AG20443 (cell line): ENCODE measurements around the gene IQGAP3.

Source experiments
- DNase-seq: peaks from one replicate; pipeline ENCODE4 v3.0.0; 2012; ENCODE audit warnings: low spot score, mixed read lengths

The IQGAP3 gene

DNA sequence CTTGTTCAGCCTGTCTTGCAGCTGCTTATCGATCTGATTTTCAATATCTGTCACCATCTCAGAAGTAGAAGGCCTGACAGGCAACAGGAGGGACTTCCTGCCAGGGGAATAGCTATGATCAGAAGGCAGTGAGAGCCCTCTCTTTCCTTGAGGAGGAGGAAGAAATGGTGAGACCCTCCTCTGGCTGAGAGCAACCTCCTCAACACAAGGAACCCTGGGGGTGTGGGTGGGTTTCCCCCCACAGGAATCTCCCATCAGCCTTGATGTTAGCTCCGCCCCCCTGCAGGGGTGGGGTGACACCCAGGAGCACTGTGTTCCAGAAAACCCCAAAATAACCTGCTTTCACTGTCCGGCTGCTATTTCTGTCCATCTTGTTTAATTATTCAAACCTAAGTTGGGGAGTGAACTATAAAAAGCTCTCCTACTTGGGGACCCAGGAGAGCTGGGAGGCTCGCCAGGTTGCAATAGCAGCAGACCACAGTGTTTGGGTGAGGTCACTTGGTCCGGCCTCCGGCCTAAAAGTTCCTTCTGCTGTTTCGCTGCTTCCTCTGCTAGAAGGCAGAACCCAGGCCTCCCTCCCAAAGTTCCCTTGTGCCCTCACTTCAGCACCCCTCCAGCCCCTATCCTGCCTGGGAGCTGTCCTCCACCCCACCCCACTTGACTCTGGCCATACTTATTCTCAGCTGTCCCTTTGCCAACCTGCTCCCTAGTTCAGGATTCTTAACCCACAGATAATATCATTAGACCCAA lies 64.0 kb downstream of the IQGAP3 start:
- peak; percentile 81 for DNase-seq

DNA sequence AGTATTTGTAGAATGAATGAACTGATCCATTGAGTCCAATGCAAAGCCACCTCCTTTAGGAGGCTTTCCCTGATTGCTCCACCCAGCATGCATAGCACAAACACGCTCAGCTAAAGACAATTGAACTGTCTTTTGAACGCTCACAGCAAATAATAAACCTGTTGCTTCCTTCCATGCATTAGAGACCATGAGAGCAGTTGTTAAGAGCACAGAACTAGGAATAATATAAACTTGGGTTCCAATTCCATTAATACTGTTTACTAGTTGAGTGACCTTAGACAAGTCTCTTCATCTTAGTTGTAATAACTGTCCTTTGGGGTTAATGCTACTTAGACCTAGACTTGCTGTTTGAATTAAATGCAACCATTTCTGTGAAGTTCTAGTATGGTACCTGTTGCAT lies 65.9 kb downstream of the IQGAP3 start:
- DNase-seq: no peak

DNA sequence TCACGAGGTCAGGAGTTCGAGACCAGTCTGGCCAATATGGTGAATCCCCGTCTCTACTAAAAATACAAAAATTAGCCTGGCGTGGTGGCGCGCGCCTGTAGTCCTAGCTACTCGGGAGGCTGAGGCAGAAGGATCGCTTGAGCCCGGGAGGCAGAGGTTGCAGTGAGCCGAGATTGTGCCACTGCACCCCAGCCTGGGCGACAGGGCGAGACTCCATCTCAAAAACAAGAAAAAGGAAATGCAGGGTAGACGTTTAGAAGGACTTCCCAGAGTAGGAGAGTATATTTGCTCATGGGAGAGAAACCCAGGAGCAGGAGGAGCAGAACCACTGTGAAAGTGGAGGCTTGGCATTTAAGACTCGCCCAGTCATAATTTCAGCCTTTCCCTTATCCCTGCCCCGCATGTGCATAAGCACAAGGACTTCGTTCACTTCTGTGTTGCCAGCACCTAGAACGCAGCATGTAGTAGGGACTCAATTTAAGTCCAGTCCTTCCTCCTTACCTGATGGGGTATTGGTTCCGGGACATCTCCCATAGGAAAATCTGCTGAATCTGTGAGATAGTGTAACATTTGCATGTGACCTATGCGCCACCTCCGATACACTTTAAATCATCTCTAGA lies 66.6 kb downstream of the IQGAP3 start:
- no peak for DNase-seq

DNA sequence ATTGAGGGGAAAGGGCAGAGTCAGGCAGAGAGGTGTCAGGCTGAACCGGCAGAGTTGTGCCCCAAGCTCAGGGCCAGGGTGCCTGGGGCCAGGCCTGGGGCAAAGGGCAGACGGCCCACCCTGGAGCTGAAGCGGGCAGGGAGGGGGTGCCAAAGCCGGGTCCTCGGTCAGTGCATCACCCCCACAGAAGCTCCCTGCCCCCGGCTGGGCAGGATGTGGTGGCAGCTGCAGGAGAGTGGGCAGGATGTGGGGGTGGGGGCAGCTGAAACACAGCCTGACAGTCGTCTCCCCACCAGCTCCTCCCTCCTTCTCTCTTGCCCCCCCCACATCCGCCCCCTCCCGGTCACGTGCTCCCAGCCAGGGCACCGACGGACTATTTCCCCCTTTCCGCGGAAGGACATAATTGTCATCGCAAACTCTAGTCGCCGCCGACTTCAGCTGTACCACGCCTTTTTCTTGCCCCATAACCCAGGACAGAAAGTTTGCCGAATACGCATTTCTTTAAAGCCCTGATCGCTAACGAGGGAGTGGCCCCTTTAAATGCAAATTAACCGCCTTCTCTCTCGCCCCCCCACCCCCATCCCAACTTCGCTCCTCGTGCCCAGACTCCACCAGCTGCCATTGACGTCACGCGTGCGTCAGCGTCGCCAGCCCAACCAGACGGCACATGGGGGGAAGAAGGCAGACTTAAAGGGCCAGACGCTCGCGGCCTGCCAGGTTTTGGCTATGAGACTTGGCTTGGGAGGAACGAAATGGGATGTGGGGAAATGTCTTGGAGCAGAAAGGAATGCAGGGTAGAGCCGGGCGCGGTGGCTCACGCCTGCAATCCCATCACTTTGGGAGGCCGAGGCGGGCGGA lies 67.3 kb downstream of the IQGAP3 start:
- peak; percentile 94 for DNase-seq

DNA sequence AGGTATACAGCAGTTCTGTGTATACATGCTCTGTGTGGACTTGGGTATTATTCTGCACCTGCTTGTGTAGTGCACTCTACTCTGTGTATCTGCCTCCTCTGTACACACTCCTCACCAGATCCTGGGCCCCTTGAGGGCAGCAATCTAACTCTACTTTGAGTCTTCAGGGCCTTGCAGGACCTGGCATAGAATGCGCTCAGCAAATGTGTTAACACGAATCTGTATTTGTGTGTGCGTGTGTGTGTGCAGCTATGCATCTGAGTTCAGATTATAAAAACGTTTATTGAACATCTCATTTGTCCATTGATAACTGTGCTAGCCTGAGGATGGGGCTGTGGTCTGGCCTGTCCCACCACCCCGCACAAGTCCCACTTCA lies 67.9 kb downstream of the IQGAP3 start:
- no peak for DNase-seq

DNA sequence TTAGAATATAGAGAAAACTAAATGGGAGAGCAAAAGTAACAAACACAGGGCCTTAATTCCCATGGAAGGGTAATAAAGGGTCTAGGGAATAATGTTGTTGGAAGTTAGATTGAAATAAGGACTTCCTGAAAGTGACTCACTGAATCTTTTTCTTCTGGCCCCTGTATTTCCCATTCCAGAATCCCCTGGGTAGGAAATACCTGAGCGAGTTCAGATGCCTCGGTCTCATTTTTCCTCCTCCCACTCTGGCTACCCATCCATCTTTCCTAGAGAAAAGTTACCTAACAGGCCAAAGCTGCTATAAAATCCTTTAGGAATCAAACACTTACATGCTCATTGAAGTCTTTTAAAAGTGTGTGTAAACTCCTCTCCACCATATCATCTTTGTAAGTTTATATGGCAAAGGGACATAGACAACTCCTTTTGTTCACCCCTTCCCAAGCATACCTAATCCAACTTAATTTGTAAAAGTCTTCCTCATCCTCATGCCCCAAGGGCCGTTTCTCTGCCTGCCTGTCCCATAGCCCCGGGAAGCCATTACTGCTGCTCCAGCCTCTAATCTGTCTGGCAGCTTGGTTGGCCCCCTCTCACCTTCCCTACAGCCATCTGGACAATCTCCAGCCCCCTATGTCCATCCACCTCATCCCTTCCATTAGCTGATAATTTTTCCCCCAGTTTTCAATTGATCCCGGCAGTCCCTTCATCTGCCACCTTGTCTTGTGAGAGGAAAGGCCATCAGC lies 68.5 kb downstream of the IQGAP3 start:
- no peak for DNase-seq

DNA sequence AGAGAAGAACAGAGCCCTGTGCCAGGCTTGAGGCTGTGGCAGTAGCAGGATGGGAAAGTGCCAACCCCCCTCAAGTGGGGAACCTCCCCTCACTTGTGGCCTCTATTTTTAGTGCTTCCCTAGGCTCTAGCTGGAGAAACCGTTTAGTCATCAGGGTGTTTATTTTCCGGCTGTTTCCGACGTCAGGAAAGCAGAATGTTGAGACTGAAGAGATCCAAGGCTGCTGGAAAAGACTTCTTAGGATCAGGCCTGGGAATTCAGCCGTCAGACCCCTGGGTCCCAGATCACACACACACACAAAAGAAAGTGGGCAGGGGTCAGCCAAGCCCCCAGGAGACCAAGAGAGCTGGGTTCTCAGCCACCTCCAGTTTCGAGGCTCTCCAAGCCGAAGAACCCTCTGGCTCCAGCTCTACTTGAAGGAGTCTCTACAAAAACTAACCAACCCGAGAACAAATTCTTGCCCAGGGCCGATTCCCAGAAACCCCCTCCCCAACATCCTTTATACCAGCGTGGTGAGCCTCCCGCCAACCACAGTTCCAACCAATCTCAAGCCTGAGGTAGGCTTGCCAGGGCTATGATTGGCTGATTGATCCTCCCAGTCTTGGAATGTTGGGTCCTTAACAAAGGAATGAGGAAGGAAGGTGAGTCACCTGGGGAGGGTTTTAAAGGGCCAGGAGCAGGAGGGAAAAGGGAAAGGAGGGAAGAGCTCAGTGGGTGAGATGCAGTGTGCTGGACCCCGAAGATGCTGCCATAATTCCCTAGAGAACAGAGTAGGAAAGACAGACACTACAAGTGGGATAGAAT lies 69.3 kb downstream of the IQGAP3 start:
- peak; percentile 76 for DNase-seq

DNA sequence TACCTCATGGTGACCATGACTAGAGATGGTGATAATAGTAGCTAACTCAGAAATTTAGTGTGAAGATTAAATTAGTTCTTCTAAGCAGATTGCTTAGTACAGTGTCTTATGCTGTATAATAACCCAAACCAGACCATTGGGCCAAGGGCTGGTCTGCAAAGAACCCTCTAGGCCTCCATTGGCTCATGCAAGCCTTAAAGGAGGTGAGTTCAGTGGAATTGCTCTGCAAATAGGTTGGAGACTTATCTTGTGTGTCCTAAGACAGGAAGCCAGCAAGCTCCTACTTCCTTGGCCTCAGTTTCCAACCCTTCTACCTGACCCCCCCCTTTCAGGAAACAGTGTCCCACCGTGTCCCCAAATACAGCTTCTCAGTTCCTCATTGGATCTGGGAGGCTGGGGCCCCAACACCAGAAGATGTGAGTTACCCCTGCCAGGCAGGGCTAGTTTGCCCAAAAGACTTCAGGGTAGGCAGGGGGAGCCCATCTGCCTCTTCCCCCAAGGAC lies 69.9 kb downstream of the IQGAP3 start:
- DNase-seq: no peak

DNA sequence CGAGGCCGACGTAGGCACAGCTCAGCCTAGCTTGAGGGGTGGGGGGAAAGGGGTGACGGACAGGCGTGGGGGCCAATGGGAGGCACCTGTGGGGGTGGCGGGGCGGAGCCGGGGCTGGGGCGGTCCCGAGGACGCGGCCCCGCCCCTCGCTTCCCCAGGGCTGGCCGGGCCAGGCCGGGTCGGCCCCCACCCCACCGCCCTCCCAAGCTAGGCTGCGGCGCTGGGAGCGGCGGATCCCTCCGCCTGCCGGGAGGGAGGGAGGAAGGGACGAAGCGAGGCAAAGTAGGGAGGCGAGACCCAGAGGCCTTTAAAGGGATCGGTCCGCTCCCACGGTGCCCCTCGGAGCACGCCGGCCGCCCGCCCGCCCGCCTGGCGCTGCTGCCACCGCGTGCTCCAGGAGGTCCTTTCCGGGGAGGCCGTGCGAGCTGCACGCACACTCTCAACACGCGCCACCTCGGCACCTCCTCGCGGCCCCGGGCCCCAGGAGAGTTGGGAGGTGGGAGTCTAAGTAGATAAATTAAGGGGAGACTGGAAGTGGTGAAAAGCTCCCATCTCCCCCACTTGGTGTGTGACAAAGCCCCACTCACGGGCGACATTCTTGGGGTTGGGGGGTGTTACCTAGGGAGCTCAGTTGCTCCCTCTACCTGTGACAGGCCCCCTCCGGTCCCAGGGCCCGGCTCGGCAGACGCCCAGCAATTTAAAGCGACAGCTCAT lies 71.4 kb downstream of the IQGAP3 start:
- DNase-seq: peak; percentile 97

DNA sequence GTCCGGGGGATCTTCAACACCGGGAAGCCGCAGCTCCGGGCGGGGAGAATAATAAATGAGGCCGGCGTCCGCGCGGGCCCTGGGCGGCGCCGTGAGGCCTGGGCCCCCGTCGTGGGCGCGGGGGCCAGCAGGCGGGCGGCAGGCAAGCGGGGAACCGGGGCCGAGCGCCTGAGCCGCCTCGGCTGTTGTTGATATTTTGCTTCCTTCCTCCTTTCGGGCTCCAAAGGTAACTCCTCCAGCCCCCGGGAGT lies 71.9 kb downstream of the IQGAP3 start, which contains the start of gene MEF2D:
Gene MEF2D (minus strand): TSS at position 233 of the 250 bp plus-strand sequence. CDS start 17,483 bp downstream, outside the sequence.
- no peak for DNase-seq

DNA sequence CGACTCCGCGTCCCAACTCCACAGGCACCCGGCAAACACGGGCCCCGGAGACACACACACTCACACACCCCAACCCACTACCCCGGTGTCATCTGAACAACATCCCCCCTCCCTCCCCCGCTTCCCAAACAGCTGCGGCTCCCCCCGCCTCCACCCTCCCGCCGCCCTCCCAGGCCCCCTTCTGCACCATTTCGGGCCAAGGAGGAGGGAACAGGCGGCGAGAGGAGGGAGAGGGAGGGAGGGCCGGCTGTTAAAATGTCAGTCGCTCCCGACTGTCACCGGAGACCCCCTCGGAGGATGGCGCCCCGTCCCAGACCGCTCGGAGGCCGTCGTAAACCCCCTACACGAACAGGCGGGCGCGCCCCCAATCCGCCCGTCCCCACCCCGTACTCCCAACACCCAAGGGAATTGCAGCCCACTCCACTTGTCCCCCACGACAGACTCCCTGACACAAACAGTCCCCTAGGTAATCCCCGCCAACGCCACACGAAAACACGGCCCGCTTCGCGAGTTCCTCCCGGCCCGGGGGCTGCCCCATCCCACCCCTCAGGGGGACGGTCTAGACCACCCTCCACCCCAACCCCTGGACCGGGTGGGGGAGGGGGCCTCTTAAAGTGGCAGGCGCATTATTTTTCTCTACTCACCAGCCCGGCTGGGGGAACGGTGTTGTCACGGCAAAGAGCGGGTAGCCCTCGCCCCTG lies 72.4 kb downstream of the IQGAP3 start:
- DNase-seq: no peak

DNA sequence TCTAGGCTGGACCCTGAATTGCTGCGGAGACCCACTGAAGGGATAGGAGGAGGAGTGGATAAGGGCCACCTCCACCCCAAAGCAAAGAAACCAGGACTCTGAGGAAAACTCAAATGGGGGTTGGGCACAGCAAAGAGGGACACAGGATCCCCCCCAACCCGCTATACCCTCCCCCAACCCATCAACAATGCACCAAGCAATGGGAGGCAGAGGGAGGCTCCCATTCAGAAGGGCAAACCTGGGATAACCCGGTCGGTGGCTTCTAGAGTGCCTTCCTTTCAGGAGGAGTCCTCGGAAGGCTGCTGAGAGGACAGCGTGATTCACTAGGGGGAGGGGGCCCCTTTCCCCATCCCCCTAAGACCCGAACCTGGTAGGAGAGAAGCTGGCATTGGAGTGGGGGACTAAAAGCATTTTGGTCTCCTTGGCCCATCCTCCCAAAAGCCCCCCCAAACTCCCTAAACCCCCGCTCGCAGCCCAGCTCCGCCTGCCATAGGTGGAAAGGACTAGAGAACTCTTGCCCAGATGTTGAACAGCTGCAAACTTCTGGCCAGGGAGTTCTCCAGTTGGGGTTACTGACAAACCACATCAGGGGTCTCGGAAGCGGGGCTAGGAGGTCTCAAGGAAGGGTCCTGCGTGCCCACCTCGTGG lies 73.0 kb downstream of the IQGAP3 start:
- DNase-seq: no peak

DNA sequence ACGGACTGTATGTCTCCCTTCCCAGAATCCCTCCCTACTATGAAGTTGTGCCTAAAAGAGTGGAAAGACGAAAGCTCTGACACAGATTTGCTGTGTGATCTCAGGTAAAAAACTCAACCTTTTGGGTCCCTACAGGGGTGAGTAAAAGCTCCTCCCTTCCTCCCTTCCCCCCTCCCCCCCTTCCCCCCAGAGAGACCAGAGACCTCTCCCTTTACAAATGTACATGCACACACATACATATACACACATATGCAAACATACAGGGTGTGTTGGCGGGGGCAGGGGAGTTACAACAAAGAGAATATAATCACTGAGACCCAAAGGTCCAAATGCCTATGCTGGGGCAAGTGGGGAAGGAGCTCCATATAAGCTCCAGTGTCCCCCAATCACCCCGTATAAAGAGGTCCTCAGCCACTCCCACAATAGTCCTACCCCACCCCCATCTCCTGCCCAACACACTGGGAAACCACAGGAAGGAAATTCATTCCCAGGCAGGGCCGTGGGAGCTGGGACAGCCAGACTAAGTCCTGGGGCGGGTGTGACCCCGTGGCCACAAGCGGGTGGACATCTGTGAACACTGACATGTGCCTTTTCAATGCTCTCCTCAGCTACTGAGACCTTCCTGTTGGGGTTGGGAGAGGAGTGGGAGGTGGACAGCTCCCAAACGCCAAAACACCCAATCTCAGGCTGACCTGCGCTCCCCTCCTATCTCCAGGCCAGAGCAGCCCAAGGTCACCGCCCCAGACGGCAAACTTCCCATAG lies 73.8 kb downstream of the IQGAP3 start:
- peak; percentile 58 for DNase-seq

DNA sequence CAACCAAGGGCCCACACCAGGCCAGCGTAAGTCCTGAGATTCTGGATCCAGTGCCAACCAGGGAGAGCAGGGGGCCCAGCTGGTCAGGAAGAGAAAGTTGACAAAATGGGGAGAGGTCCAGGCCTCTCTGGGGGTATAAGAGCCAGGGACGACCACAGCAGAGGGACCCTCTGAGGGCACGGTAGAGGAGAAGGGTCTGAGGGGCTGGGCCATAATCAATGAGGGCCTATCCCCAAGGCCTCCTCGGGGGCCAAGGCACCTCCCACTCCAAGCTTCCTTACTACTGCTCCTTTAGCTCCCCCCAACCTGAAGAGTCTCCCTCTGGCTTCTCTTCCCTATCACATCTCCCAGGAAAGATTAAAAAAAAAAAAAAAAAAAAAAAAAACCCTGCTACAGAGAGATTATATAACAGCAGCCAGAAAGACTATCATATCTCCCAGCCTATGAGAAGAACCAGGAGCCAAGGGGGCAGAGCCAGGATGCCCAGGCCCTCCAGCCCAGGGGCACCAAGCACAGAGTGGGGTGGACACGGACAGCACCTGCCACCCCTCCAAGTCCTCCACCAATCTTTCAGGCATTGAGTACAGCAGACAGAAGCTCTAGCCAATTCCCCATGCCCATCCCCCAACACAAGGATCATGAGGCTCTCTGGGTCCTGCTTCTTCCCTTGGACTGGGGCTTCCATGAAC lies 74.5 kb downstream of the IQGAP3 start:
- DNase-seq: no peak

DNA sequence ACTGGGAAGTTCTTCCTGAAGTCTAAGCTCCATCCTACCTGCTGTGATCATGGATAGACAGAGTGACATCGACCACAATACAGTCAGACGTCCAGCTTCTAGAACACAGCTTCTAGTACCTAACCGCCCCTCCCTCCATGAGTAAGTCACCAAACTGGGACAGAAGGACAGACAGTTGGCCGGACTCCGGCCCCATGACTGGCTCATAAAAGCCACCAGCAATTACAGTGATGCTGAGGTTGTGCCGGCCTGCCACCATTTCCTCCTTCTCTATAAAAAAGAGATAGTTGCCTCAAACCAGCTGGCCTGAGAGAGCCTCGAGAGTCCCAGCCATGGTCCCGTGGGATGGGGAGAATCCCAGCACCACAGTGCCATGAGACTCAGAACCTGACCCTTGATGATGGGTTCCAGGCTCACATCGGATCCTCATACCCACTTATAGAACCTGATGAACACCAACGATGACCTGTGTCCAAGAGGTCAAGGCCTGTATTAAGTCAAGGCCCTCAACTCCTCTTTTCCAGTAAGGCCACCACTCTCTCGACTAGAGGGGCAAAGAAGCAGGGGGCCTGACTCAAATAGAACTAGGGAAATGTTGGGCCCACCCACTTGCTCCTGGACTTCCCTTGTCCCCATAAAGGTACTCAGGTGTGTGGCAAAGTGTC lies 75.2 kb downstream of the IQGAP3 start:
- no peak for DNase-seq

DNA sequence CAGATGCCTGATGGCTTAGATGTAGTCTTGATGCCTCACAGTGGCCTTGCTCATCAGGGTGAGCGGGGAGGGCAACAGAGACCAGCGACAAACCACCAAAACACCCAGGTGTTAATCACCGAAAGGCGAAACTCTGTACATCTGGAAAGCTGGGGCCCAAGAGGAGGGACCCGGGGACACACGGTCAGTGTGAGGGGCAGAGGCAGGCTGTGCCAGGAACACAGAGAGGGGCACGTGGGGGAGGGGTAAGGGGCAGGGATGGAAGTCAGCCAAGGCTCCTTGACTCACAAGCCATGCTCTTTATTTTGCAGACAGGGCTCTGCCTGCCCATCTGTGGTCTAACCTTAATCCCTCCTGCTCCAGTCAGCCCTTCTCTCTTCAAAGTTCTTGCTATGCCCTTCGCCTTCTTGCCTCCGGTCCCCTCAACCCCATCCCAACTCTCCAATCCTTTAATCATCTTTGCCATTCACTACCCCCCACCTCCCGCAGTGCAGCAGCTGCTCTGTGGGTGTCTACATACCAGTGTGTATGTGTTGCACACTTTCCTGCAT lies 76.1 kb downstream of the IQGAP3 start:
- DNase-seq: no peak

DNA sequence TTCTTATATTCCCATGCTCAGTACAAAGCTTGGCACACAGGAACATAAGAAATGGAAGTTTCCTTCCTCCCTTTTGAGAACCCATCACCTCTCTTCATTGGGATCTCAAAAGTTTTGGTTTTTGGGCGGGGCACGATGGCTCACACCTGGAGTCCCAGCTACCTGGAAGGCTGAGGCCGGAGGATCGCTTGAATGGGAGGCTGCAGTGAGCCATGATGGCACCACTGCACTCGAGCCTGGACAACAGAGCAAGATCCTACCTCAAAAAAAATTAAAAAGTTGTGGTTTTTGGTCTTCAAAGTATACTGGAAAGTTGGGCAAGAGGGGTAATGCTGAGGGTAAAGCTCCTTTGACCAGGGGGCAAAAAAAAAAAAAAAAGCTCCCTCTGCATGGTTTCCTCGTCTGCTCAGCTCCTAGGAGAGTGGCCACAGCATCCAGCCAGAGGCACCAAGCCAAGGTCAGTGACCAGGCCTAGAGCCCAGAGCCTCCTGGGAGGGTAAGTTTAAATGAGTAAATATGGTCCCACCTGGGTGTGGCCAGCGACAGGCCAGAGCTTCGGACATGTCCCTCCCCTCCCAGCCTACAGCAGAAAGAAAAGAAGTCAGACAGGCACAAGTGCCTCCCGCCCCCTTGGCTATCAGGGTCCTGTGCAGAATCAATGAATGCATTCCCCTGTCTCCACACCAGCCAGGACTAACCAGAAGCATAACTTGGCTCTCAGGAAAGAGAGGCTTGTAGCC lies 76.8 kb downstream of the IQGAP3 start:
- peak; percentile 38 for DNase-seq
